Stimulated activated CD8-positive, alpha-beta memory T cell treated with anti-CD3 and anti-CD28 coated beads, Interleukin-4, amount 100 ng/mL, for 4 hours (primary cell): Measurements from ENCODE around the gene COMP.

Source experiments
- DNase-seq, 2 donors: peaks; one replicate each; pipeline ENCODE4 v3.0.0-alpha.2; 2020; ENCODE audit warnings: low read depth in 2 of 2, low spot score in 1 of 2

The COMP gene

GRCh38 chr19:18804139-18804601 is 13.1 kb upstream of the COMP start:
- DNase-seq: no peak

DNA sequence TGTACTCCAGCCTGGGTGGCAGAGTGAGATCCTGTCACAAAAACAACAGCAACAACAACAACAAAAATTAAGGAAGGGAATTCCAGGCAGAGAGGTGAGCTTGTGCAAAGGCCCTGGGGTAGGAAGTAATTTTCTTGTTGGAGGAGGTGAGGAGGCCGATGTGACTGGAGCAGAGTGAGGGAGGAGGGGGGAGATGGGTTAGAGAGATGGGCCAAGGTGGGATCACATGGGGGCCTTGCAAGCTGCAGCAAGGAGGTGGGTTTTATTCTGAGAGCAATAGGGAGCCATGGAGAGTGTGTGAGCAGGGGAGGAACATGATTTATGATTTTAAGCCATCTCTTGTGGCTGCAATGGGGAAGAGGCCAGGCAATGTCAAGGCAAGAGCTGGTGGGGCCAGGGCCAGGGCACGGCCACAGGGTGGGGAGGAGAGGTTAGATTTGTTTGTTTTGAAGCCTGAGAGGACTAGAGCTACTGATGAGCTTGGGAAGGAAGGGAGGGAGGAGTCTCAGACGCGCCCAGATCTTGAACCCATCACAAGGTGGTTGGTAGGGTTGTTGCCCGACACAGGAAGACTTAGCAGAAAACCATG is 12.5 kb upstream of the COMP start:
- no peak for DNase-seq

DNA sequence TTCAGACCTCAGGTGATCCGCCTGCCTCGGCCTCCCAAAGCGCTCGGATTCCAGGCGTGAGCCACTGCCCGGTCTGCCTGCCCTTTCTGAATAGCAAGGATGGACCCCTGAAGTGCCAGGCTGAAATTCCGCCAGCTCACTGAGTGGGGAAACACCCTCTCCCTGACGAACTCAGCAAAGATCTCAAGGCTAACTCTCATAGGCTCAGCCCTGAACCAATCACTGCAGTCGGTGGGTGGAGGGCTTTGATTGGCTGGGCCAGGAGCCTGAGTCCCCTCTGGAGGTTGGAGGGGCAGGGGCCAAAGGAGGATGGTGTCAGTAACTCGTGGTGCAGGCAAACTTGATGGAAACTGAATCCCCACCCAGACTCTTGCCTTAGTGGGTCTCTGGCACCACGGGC is 11.2 kb upstream of the COMP start:
- no peak for DNase-seq

- DNase-seq: no peak
Observed at GRCh38 chr19:18800636-18801035, 9.5 kb upstream of the COMP start.

- no peak for DNase-seq
Observed at GRCh38 chr19:18800079-18800478, 9.0 kb upstream of the COMP start.

DNA sequence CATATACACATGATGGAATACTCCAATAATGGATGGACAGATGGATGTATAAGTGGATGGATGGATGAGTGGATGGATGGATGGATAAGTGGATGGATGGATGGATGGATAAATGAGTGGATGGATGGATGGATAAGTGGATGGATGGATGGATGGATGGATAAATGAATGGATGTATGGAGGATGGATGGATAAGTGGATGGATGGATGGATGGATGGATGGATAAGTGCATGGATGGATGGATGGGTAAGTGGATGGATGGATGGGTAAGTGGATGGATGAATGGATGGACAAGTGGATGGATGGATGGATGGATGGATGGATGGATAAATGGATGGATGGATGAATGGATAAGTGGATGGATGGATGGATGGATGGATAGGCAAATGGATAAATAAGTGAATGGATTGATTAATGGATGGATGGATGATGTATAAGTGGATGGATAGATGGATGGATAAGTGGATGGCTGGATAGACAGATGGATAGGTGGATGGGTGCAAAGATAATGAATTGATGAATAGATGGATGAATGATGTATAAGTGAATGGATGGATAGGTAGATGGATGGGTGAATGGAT is 8.4 kb upstream of the COMP start:
- DNase-seq: no peak

GRCh38 chr19:18798384-18799352 is 7.6 kb upstream of the COMP start:
- no peak for DNase-seq

- no peak for DNase-seq
Observed at GRCh38 chr19:18796239-18796638, 5.1 kb upstream of the COMP start.

DNA sequence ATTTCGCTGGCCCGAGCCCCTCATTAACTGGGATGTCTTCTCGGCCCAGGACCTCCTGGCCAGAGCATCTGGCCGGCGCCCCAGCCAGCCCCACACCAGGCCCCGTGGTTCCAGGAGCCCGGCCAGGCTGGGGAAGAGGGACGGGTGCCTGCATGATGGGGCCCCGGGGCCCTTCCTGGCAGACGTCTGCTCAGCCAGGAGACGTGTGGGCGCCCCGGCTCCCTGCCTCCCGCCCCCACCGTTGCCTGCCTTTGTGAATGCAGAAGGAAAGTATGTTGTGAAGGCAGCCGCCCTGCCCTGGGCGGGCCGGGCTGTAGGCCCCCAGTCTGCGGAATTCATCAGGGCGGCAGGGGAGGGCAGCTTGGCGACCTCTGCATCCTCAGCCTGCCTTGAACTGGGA is 4.4 kb upstream of the COMP start:
- no peak for DNase-seq

- no peak for DNase-seq
Observed at GRCh38 chr19:18794692-18795091, 3.6 kb upstream of the COMP start.

DNA sequence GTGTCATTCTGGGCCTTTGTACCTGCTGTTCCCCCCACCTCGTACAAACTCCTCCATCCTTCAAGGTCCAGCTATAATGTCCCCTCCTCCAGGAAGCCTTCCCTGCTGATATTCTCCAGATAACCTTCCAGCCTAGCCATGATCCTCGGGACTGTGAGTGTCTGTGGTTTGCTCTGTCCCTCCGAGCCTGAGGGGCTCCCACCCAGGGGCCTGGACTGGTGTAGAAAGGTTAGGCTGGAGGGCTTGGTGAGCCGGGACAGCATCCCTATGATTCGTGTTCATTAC is 2.9 kb upstream of the COMP start:
- DNase-seq: no peak

DNA sequence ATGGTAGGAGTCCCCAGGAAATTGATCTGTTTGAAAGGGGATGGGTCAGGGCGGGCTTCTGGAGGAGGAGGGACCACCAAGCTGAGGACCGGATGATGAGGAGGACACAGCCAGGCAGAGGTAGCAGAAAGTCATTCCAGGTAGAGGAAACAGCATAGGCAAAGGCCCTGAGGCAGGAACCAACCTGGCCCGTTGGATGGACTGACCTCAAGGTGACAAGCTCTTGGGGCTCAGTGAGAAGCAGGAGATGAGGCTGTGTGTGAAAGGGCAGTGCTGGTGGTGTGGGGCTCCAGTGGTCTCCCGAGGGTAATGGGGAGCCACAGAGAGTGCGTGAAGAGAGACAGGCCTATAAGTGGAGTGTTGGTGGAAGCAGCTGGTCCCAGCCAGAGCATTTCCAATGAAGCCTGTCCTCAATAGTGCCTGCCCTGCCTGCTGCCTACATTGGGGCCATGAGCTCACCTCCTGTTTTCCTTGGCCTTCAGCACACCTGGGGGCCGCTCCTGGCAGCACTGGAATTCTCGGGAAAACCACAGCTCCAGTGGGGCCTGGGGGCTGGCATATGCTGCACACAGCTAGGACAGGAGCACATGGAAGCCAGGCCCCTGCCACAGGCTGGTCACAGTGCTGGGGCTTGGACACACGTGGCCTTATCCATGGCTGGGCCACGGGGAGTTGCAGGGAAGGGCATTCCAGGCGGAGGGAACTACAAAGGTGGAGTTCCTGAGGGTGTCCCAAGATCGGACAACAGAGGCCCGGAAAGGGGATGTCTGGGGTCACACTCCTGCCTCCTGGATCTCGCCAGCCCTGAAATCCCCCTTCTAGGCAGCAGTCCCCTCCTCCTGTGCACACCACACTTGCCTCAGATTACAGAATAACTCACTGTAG is 2.3 kb upstream of the COMP start:
- DNase-seq: no peak

DNA sequence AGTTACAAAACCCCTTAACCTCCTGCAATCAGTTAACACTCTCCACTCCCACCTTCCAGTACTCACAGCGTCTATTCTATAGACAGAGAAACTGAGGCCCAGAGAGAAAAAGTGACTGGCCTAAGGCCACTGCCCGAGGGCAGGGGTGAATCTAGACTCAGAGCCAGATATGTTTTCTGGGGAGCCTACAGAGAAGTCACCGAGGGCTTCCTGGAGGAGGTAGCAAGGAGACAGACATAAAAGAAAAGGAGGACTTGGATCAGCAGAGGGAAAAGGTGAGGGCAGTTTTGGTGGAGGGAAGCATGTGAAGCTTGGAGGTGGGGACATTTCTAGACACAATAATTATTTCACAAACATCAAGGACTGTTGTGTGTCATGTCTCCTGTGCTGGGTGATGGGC is 1.6 kb upstream of the COMP start:
- DNase-seq: no peak

- no peak for DNase-seq
Observed at GRCh38 chr19:18791315-18791678, 192 bp upstream of the COMP start.

DNA sequence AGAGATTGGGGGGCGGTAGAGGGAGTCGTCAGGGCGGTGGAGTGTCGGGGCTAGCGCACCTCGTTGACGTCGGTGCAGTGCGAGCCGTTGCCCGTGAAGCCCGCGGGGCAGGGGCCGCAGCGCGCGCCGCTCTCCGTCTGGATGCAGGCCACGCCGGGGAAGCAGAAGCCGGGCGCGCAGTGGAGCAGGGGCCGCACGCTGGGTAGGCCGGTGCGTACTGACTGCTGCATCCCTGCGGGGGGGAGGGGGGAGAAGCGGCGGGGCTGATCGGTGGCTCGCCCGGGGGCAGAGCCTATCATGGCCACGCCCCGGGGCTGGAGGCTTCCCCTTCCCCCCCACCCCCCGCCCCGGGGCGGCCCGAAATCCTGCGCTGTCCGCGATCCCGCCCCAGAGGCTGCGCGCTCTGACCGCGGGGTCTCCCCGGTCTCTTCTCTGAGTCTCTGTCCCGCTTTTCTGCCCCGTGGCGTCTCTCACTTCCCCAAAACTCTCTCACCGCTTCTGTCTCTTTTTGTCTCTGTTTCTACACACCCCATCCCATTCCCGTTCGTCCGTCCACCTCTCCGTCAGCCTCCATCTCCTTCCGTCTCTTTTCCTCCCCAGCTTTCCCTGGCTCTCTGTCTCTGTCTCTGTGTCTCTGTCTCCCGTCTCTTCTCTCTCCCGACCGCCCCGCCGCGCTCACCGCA is 1.1 kb downstream of the COMP start:
- DNase-seq: no peak

DNA sequence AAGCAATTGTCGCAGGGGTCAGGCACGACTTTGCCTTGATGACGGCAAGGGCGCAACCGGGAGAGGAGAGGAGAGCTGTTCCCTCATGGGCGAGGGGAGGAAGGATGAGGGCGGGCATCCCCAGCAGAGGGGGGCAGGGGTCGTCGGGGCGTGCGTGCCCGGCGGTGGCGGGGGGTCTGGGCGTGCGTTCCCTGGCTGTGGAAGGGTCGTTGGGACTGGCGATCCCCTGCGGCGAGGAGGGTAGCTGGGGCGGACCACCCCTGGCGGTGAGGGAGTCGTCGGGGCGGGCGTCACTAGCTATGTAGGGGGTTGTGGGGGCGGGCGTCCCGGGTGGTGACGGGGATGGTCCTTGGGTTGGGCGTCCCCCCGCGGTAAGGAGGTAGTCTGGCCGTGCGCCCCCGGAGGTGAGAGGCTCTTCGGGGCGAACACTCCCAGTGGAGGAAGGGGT is 1.7 kb downstream of the COMP start:
- no peak for DNase-seq

GRCh38 chr19:18788529-18789421 is 2.3 kb downstream of the COMP start:
- DNase-seq: no peak

DNA sequence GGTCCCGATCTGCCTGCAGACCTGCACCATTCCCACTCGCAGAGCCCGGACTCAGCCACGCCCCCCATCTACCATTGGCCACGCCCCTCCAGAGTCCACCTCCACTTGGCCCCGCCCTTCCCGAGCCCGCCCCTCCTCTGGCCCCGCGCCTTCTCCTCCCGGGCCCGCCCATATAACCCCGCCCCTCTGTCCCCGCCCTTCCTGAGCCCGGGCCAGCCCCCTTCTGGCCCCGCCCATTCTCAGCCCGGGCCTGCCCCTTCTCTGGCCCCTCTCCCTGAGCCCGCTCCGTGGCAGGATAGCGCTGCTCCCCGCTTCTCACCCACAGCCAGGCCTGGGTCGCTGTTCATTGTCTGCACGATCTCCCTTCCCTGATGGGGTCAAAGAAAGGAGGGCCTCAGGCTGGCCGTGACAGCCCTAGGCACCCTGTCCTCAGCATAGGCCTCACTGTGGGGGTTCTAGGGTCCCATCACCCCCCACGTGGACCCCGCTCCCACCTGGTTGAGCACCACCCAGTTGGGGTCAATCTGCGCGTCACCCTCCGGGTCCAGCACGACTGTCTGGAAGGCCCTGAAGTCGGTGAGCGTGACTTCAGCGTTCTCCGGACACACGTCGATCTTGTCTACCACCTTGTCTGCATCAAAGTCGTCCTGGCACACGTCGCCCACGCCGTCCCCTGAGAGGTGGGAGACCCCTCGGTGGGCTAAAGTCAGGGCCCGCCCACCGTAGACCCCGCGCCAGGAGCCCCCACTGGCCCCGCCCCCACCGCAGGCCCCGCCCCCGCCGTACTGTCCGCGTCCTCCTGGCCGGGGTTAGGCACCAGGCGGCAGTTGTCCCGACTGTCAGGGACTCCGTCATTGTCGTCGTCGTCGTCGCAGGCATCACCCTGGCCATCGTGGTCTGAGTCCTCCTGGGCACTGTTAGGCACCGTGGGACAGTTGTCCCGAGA is 5.7 kb downstream of the COMP start:
- peak; percentile 27 to 35 for DNase-seq

DNA sequence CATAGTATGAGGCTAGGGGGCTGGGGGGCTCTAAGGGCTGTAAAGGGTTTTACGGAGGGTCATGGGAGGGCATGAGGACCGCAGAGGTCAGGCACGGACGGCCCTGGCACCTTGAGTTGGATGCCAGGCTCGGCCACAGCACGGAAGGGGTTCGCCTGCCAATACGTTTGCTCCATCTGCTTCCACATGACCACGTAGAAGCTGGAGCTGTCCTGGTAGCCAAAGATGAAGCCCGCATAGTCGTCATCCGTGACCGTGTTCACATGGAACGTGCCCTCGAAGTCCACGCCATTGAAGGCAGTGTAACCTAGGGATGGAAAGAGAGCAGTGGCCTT is 6.4 kb downstream of the COMP start:
- DNase-seq: no peak
